HepG2 (cell line): ENCODE measurements around the gene DNPEP.

Experiments
- ATF3 ChIP-seq: sonication (generic); formaldehyde crosslinking; IDR thresholded peaks from 2 replicates; pipeline ENCODE4 v1.4.0; 2020; ENCODE audit warnings: missing genetic modification reagents
- CBX5 ChIP-seq: sonication (generic); formaldehyde crosslinking; IDR thresholded peaks from 2 replicates; pipeline ENCODE4 v1.4.0; 2020; ENCODE audit warnings: missing genetic modification reagents, borderline replicate concordance
- HCFC1 ChIP-seq: fragments of 150-350 bp; IDR thresholded peaks from 2 replicates; pipeline ENCODE4 v1.6.1; 2014; ENCODE audit warnings: low read depth, low read length
- HOXA5 ChIP-seq: sonication (generic); formaldehyde crosslinking; IDR thresholded peaks from 2 replicates; pipeline ENCODE4 v1.4.0; 2020; ENCODE audit warnings: missing genetic modification reagents
- REST ChIP-seq, 2 experiments: IDR thresholded peaks; 2 replicates each; pipeline ENCODE4 v1.6.1; 2011 to 2012; ENCODE audit warnings: low read length in 2 of 2, borderline replicate concordance in 1 of 2, low read depth in 1 of 2, mild to moderate bottlenecking in 1 of 2, moderate library complexity in 1 of 2
- TP53 ChIP-seq: sonication (generic); formaldehyde crosslinking; conservative IDR thresholded peaks from 2 replicates; pipeline ENCODE4 v1.4.0; 2020; ENCODE audit warnings: missing genetic modification reagents
- TF ChIP-seq, protein P1 (sequence below): sonication (generic); formaldehyde crosslinking; IDR thresholded peaks from 2 replicates; pipeline ENCODE4 v1.4.0; 2020; ENCODE audit warnings: mild to moderate bottlenecking, missing genetic modification reagents

- no peak for TF ChIP-seq CBX5 (CRISPR knock-in tag)
- no peak for TF ChIP-seq REST (IDR thresholded peaks at IDR 0.05; ENCODE audit: borderline replicate concordance in 1 of 2, low read depth in 1 of 2, low read length in 2 of 2)
- TF ChIP-seq HCFC1: no peak
- TF ChIP-seq ATF3: no peak
- TF ChIP-seq, protein P1, sequence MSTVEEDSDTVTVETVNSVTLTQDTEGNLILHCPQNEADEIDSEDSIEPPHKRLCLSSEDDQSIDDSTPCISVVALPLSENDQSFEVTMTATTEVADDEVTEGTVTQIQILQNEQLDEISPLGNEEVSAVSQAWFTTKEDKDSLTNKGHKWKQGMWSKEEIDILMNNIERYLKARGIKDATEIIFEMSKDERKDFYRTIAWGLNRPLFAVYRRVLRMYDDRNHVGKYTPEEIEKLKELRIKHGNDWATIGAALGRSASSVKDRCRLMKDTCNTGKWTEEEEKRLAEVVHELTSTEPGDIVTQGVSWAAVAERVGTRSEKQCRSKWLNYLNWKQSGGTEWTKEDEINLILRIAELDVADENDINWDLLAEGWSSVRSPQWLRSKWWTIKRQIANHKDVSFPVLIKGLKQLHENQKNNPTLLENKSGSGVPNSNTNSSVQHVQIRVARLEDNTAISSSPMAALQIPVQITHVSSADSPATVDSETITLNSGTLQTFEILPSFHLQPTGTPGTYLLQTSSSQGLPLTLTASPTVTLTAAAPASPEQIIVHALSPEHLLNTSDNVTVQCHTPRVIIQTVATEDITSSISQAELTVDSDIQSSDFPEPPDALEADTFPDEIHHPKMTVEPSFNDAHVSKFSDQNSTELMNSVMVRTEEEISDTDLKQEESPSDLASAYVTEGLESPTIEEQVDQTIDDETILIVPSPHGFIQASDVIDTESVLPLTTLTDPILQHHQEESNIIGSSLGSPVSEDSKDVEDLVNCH (CRISPR knock-in tag): no peak
- TF ChIP-seq HOXA5 (CRISPR knock-in tag): no peak
- TF ChIP-seq TP53 (CRISPR knock-in tag): no peak
These were observed 64.3 kb downstream of the DNPEP start for GRCh38 chr2:219323434-219323833.
